ENCODE measurements around the gene UGT1A9.

UGT1A9 gene

GRCh38 chr2:233814056-233814835 lies 142.5 kb downstream of the UGT1A9 start:
- TF ChIP-seq EZH2phosphoT487 (conservative IDR thresholded peaks at IDR 0.05; ENCODE audit: low read length), result no peak
- no peak for TF ChIP-seq CTCF (IDR thresholded peaks at IDR 0.05; ENCODE audit: insufficient read depth, low read length, poor library complexity, severe bottlenecking)
- Histone ChIP-seq H3K4me2 (ENCODE audit: low read depth, low read length, poor library complexity, severe bottlenecking) (no peak overlapping the region), H3K27me3 (ENCODE audit: low read length) (no peaks in the 10 kb centered on the region), H3K27ac (ENCODE audit: low read depth, low read length) (no peak overlapping the region), H3K79me2 (ENCODE audit: insufficient read depth, low read length) (no peaks in the 10 kb centered on the region), H3K36me3 (ENCODE audit: low read length) (no peaks in the 10 kb centered on the region), H3K4me3 (ENCODE audit: insufficient read depth, low read length, poor library complexity, severe bottlenecking) (no peak overlapping the region), H2AFZ (ENCODE audit: low read depth, low read length, severe bottlenecking) (no peak overlapping the region), H3K9me2 (replicated peaks; ENCODE audit: insufficient read depth, low read length) (no peaks in the 10 kb centered on the region), H3F3A (ENCODE audit: insufficient read depth) (no peaks in the 10 kb centered on the region), H4K20me1 (ENCODE audit: low read depth, low read length) (no peaks in the 10 kb centered on the region), H3K9ac (ENCODE audit: low read length) (no peak overlapping the region), H3K9me3 (ENCODE audit: insufficient read depth, low read length) (no peaks in the 10 kb centered on the region)

GRCh38 chr2:233815861-233816260 lies 144.2 kb downstream of the UGT1A9 start:
- TF ChIP-seq CTCF (IDR thresholded peaks at IDR 0.05; ENCODE audit: insufficient read depth, low read length, poor library complexity, severe bottlenecking) (no peak), EZH2phosphoT487 (conservative IDR thresholded peaks at IDR 0.05; ENCODE audit: low read length) (no peak)
- Histone ChIP-seq H3F3A (ENCODE audit: insufficient read depth) (no peaks in the 10 kb centered on the region), H3K4me2 (ENCODE audit: low read depth, low read length, poor library complexity, severe bottlenecking) (no peak overlapping the region)

GRCh38 chr2:233816334-233816733 lies 144.6 kb downstream of the UGT1A9 start:
- no peaks in the 10 kb centered on the region for H3K9me2 ChIP-seq (replicated peaks; ENCODE audit: insufficient read depth, low read length)
- TF ChIP-seq EZH2phosphoT487 (conservative IDR thresholded peaks at IDR 0.05; ENCODE audit: low read length) (no peak), CTCF (IDR thresholded peaks at IDR 0.05; ENCODE audit: insufficient read depth, low read length, poor library complexity, severe bottlenecking) (no peak)
- no peaks in the 10 kb centered on the region for H3K27me3 ChIP-seq (ENCODE audit: low read length)
- H3K9me3 ChIP-seq (ENCODE audit: insufficient read depth, low read length), result no peaks in the 10 kb centered on the region
- no peaks in the 10 kb centered on the region for H4K20me1 ChIP-seq (ENCODE audit: low read depth, low read length)
- H3K4me2 ChIP-seq (ENCODE audit: low read depth, low read length, poor library complexity, severe bottlenecking), result no peak overlapping the region
- H3K36me3 ChIP-seq (ENCODE audit: low read length), result no peaks in the 10 kb centered on the region
- no peak overlapping the region for H3K9ac ChIP-seq (ENCODE audit: low read length)
- H3K27ac ChIP-seq (ENCODE audit: low read depth, low read length), result no peak overlapping the region
- no peak overlapping the region for H3K4me3 ChIP-seq (ENCODE audit: insufficient read depth, low read length, poor library complexity, severe bottlenecking)
- H2AFZ ChIP-seq (ENCODE audit: low read depth, low read length, severe bottlenecking), result no peak overlapping the region
- H3K79me2 ChIP-seq (ENCODE audit: insufficient read depth, low read length), result no peaks in the 10 kb centered on the region
- H3F3A ChIP-seq (ENCODE audit: insufficient read depth), result no peaks in the 10 kb centered on the region

More at GRCh38 chr2:233815861-233816260, 144.2 kb downstream of the UGT1A9 start:
- no peak overlapping the region for H3K4me3 ChIP-seq (ENCODE audit: insufficient read depth, low read length, poor library complexity, severe bottlenecking)
- no peaks in the 10 kb centered on the region for H3K9me3 ChIP-seq (ENCODE audit: insufficient read depth, low read length)
- H2AFZ ChIP-seq (ENCODE audit: low read depth, low read length, severe bottlenecking), result no peak overlapping the region
- no peaks in the 10 kb centered on the region for H4K20me1 ChIP-seq (ENCODE audit: low read depth, low read length)
- no peaks in the 10 kb centered on the region for H3K27me3 ChIP-seq (ENCODE audit: low read length)
- H3K9ac ChIP-seq (ENCODE audit: low read length), result no peak overlapping the region
- H3K36me3 ChIP-seq (ENCODE audit: low read length), result no peaks in the 10 kb centered on the region
- no peaks in the 10 kb centered on the region for H3K9me2 ChIP-seq (replicated peaks; ENCODE audit: insufficient read depth, low read length)
- H3K79me2 ChIP-seq (ENCODE audit: insufficient read depth, low read length), result no peaks in the 10 kb centered on the region
- no peak overlapping the region for H3K27ac ChIP-seq (ENCODE audit: low read depth, low read length)

Measured in SU-DHL-6 (cell line).